Stomach (tissue), 9 donors: ENCODE results near the gene FXR1. TPM values are rescaled to one million over a fixed set of nuclear protein-coding genes. Genes with fewer than 3 reads are reported as not detected.

Experiments
- DNase-seq, 2 donors: peaks; one replicate each; pipeline versions ENCODE4 v3.0.0 to v3.0.0-alpha.2; 2013 to 2019
- H3K27ac ChIP-seq, 5 donors: fragments of 200-600 bp in 4 of 5; sonication (generic) in 4 of 5; one replicate each; pipeline ENCODE4 v1.5.1; 2013 to 2019; ENCODE audit warnings: mild to moderate bottlenecking in 1 of 5, moderate library complexity in 1 of 5
- H3K27me3 ChIP-seq, 3 donors: fragments of 200-600 bp; sonication (generic); one replicate each; pipeline ENCODE4 v1.5.1; 2017 to 2019; ENCODE audit warnings: mixed run types in 1 of 3
- H3K36me3 ChIP-seq, 4 donors: fragments of 200-600 bp; sonication (generic); 1 replicate in 3 of 4; 2 replicates in 1 of 4; pipeline ENCODE4 v1.5.1; 2016 to 2019
- H3K4me1 ChIP-seq, 4 donors: fragments of 200-600 bp; sonication (generic); one replicate each; pipeline ENCODE4 v1.5.1; 2016 to 2019
- H3K4me3 ChIP-seq, 4 donors: fragments of 200-600 bp; sonication (generic) in 3 of 4; one replicate each; pipeline ENCODE4 v1.5.1; 2016 to 2019; ENCODE audit warnings: mild to moderate bottlenecking in 1 of 4
- H3K9me3 ChIP-seq, 4 donors: fragments of 200-600 bp; sonication (generic); one replicate each; pipeline ENCODE4 v1.5.1; 2016 to 2019
- EP300 ChIP-seq: sonication (generic); formaldehyde crosslinking; IDR thresholded peaks from one replicate; pipeline ENCODE4 v1.6.1; 2017; ENCODE audit warnings: antibody characterized with exemption
- POLR2A ChIP-seq, 4 donors: fragments of 450-650 bp; IDR thresholded peaks; one replicate each; pipeline ENCODE4 v1.6.1; 2016; ENCODE audit warnings: antibody characterized with exemption in 4 of 4, control low read depth in 2 of 4, mild to moderate bottlenecking in 1 of 4, moderate library complexity in 1 of 4
- POLR2AphosphoS5 ChIP-seq, 3 donors: sonication (generic); formaldehyde crosslinking; IDR thresholded peaks; one replicate each; pipeline ENCODE4 v1.6.1; 2016; ENCODE audit warnings: antibody characterized with exemption in 3 of 3
- WGBS, 5 donors: extraction: QIAGEN DNeasy Blood & Tissue Kit in 3 of 5; methylation state at CpG; one replicate each; pipeline versions ENCODE4 v1.1.5 to v1.1.7; 2013 to 2018; 5-methylcytosine and 5-hydroxymethylcytosine counted together
- intact Hi-C: fragments of 100-400 bp; cut with DNase I; formaldehyde crosslinking; loops from one replicate; pipeline ENCODE4 v1.15.1; 2023; ENCODE audit warnings: low total_unique reads
- polyA plus RNA-seq, 3 donors: library from polyadenylated mRNA; stranded (reverse); fragments of 200-250 nt; gene quantifications; one replicate each; pipeline ENCODE4 v1.2.3, GENCODE V29; 2013
- total RNA-seq, 5 donors: library from RNA; depleted of rRNA; stranded (reverse); fragments of >200 nt; gene quantifications; one replicate each; pipeline versions ENCODE4 v1.1.0 to v1.2.3, GENCODE V29; 2014 to 2016
- TF ChIP-seq, protein P1 (sequence below), 7 experiments: fragments of 450-650 bp in 4 of 7; fragments of 200-600 bp in 3 of 7; sonication (generic) in 3 of 7; IDR thresholded peaks; one replicate each; pipeline ENCODE4 v1.5.1; 2016 to 2019; ENCODE audit warnings: antibody characterized with exemption in 7 of 7, control low read depth in 2 of 7, mild to moderate bottlenecking in 1 of 7
- donor health status: healthy with polysubstance abuse.
- donor health status: Bipolar disorder and iron deficiency.
- donor health status: healthy.

FXR1 gene
- total and polyA plus RNA-seq, 8 donors, result 40.8 to 182 (median 56.4) TPM

DNA sequence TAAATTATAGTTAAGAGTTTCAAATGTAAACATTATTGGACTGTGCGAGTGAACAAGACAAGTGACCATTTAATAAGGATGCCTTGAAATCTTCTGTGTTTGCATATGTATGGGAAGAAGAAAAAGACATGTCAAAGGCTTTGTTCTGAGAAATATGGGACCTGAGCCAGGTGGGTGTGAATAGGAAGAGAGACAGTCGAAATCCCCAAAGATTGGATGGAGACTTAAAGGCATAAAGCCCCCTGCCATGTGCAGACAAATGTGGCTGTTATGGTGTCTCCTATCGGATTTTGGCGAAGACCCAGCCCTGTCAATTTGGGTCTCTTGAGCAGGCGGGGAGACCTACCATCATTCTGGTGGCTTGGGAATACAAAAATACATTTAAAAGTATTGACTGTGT, 16.9 kb downstream of the FXR1 start:
- TF ChIP-seq POLR2A (IDR thresholded peaks at IDR 0.05) (no peak), POLR2AphosphoS5 (IDR thresholded peaks at IDR 0.05) (no peak), EP300 (no peak)
- TF ChIP-seq, protein P1, sequence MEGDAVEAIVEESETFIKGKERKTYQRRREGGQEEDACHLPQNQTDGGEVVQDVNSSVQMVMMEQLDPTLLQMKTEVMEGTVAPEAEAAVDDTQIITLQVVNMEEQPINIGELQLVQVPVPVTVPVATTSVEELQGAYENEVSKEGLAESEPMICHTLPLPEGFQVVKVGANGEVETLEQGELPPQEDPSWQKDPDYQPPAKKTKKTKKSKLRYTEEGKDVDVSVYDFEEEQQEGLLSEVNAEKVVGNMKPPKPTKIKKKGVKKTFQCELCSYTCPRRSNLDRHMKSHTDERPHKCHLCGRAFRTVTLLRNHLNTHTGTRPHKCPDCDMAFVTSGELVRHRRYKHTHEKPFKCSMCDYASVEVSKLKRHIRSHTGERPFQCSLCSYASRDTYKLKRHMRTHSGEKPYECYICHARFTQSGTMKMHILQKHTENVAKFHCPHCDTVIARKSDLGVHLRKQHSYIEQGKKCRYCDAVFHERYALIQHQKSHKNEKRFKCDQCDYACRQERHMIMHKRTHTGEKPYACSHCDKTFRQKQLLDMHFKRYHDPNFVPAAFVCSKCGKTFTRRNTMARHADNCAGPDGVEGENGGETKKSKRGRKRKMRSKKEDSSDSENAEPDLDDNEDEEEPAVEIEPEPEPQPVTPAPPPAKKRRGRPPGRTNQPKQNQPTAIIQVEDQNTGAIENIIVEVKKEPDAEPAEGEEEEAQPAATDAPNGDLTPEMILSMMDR (IDR thresholded peaks at IDR 0.05), result no peak
- 83 to 93% (median 86%) methylated on average over 5 of the region's 5 CpGs for WGBS, 5 donors
- peaks cover 0 to 84% (median 38%) of the 10 kb centered on the region in 4 donors for H3K4me1 ChIP-seq
- no peak overlapping the region for H3K27ac ChIP-seq
- no peak overlapping the region for H3K4me3 ChIP-seq
- intact Hi-C loops, result no loop called here
- no peaks in the 10 kb centered on the region for H3K27me3 ChIP-seq
- DNase-seq, result no peak
- H3K9me3 ChIP-seq, result no peaks in the 10 kb centered on the region
- no peaks in the 10 kb centered on the region for H3K36me3 ChIP-seq

DNA sequence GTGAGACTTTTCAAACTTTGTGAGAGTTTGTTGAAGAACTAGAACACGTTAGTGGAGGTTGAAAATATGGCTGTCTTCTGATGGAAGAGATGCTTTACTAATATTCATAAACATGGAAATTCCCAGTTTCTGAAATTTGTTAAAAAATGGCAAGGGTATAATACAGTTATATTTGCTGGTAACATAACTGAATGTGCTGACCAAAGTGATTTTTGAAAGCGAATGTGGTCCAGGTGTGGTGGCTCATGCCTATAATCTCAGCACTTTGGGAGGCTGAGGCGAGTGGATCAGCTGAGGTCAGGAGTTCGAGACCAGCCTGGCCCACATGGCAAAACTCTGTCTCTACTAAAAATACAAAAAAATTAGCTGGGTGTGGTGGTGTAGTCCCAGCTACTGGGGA, 18.1 kb downstream of the FXR1 start:
- Histone ChIP-seq H3K9me3 (no peaks in the 10 kb centered on the region), H3K27me3 (no peaks in the 10 kb centered on the region), H3K4me1 (peaks cover 0 to 73% (median 29%) of the 10 kb centered on the region in 4 donors), H3K27ac (no peak overlapping the region), H3K36me3 (peaks cover 0 to 9% (median 6%) of the 10 kb centered on the region in 4 donors), H3K4me3 (no peak overlapping the region)
- TF ChIP-seq POLR2A (IDR thresholded peaks at IDR 0.05), result no peak
- no peak for TF ChIP-seq EP300
- TF ChIP-seq POLR2AphosphoS5 (IDR thresholded peaks at IDR 0.05), result no peak
- TF ChIP-seq, protein P1 (IDR thresholded peaks at IDR 0.05), result no peak
- no peak for DNase-seq
- intact Hi-C loops, result no loop called here
- WGBS, 5 donors, result 88 to 96% (median 93%) methylated on average over 4 of the region's 4 CpGs

GRCh38 chr3:180932819-180933218, 20.3 kb downstream of the FXR1 start:
- Histone ChIP-seq H3K27ac (no peak overlapping the region), H3K4me3 (no peak overlapping the region), H3K9me3 (no peaks in the 10 kb centered on the region), H3K4me1 (peaks cover 0 to 51% (median 19%) of the 10 kb centered on the region in 4 donors), H3K27me3 (no peaks in the 10 kb centered on the region), H3K36me3 (peaks cover 0 to 26% (median 21%) of the 10 kb centered on the region in 4 donors)
- TF ChIP-seq POLR2AphosphoS5 (IDR thresholded peaks at IDR 0.05) (no peak), EP300 (no peak), POLR2A (IDR thresholded peaks at IDR 0.05) (no peak)
- TF ChIP-seq, protein P1 (IDR thresholded peaks at IDR 0.05), result no peak
- intact Hi-C loops, result no loop called here
- 88 to 98% (median 91%) methylated on average over 1 of the region's 1 CpG for WGBS, 5 donors
- no peak for DNase-seq

GRCh38 chr3:180934638-180935037, 22.2 kb downstream of the FXR1 start:
- Histone ChIP-seq H3K27me3 (no peaks in the 10 kb centered on the region), H3K27ac (no peak overlapping the region), H3K4me1 (peaks cover 0 to 43% (median 19%) of the 10 kb centered on the region in 4 donors), H3K4me3 (no peak overlapping the region), H3K36me3 (peaks cover 0 to 36% (median 29%) of the 10 kb centered on the region in 4 donors), H3K9me3 (no peaks in the 10 kb centered on the region)
- TF ChIP-seq EP300 (no peak), POLR2AphosphoS5 (IDR thresholded peaks at IDR 0.05) (no peak), POLR2A (IDR thresholded peaks at IDR 0.05) (no peak)
- TF ChIP-seq, protein P1 (IDR thresholded peaks at IDR 0.05), result no peak
- WGBS, 5 donors, result 83 to 92% (median 86%) methylated on average over 1 of the region's 1 CpG
- intact Hi-C loops, result no loop called here
- no peak for DNase-seq
